H4 (cell line): ENCODE data around the gene ELMO1. TPM values are rescaled to one million over a fixed set of nuclear protein-coding genes. Genes with fewer than 3 reads are reported as not detected.

Source experiments
- DNase-seq: peaks from one replicate; pipeline ENCODE4 v3.0.0-alpha.2; 2015; ENCODE audit warnings: low spot score
- total RNA-seq: library from RNA; depleted of rRNA; stranded (reverse); fragments of >200 nt; shearing (Covaris generic); gene quantifications from 2 replicates; pipeline ENCODE4 v1.2.3, GENCODE V29; 2014

ELMO1 gene
- total RNA-seq, 1 experiment from 2014 or later = 55.0 TPM

- no peak for DNase-seq
These were observed 349.9 kb downstream of the ELMO1 start for GRCh38 chr7:37098762-37099161.

- DNase-seq = no peak
These were observed 350.7 kb downstream of the ELMO1 start for GRCh38 chr7:37097983-37098382.

- DNase-seq = no peak
These were observed 351.4 kb downstream of the ELMO1 start for GRCh38 chr7:37097276-37097675.

- no peak for DNase-seq
These were observed 352.3 kb downstream of the ELMO1 start for GRCh38 chr7:37096341-37096740.

GRCh38 chr7:37095122-37095521 is 353.5 kb downstream of the ELMO1 start:
- DNase-seq = no peak

- DNase-seq = no peak
These were observed 355.4 kb downstream of the ELMO1 start for GRCh38 chr7:37093257-37093656.

GRCh38 chr7:37092548-37092947 is 356.1 kb downstream of the ELMO1 start:
- no peak for DNase-seq

- DNase-seq = no peak
These were observed 358.7 kb downstream of the ELMO1 start for GRCh38 chr7:37089972-37090371.

GRCh38 chr7:37085600-37085999 is 363.1 kb downstream of the ELMO1 start:
- DNase-seq = no peak

- peak; percentile 36 for DNase-seq
These were observed 364.4 kb downstream of the ELMO1 start for GRCh38 chr7:37084303-37084702.

GRCh38 chr7:37083311-37084096 is 365.2 kb downstream of the ELMO1 start:
- no peak for DNase-seq

- DNase-seq = no peak
These were observed 367.2 kb downstream of the ELMO1 start for GRCh38 chr7:37081436-37081835.

- no peak for DNase-seq
These were observed 369.2 kb downstream of the ELMO1 start for GRCh38 chr7:37079420-37079819.

- no peak for DNase-seq
These were observed 372.0 kb downstream of the ELMO1 start for GRCh38 chr7:37076668-37077067.

GRCh38 chr7:37074370-37074769 is 374.3 kb downstream of the ELMO1 start:
- DNase-seq = no peak

GRCh38 chr7:37071124-37071523 is 377.5 kb downstream of the ELMO1 start:
- DNase-seq = no peak

- DNase-seq = no peak
These were observed 378.2 kb downstream of the ELMO1 start for GRCh38 chr7:37070471-37070870.

GRCh38 chr7:37070031-37070430 is 378.6 kb downstream of the ELMO1 start:
- DNase-seq = no peak

- DNase-seq = no peak
These were observed 379.3 kb downstream of the ELMO1 start for GRCh38 chr7:37069336-37069735.

- DNase-seq = no peak
These were observed 379.8 kb downstream of the ELMO1 start for GRCh38 chr7:37068902-37069301.

- DNase-seq = no peak
These were observed 380.6 kb downstream of the ELMO1 start for GRCh38 chr7:37068038-37068437.

GRCh38 chr7:37065779-37066271 is 382.8 kb downstream of the ELMO1 start:
- DNase-seq = peak; percentile 51

- DNase-seq = no peak
These were observed 386.2 kb downstream of the ELMO1 start for GRCh38 chr7:37062560-37062859.
